HG03196 (cell line): ENCODE results near the gene TIRAP.
A peak's percentile ranks its signal among the peaks of the same experiment; 100 is the strongest.

ENCODE experiments used
- ATAC-seq: cut with Tn5 transposase; IDR thresholded peaks from one replicate; pipeline ENCODE4 v1.9.1; 2021; ENCODE audit not compliant: unreplicated experiment

Gene TIRAP

DNA sequence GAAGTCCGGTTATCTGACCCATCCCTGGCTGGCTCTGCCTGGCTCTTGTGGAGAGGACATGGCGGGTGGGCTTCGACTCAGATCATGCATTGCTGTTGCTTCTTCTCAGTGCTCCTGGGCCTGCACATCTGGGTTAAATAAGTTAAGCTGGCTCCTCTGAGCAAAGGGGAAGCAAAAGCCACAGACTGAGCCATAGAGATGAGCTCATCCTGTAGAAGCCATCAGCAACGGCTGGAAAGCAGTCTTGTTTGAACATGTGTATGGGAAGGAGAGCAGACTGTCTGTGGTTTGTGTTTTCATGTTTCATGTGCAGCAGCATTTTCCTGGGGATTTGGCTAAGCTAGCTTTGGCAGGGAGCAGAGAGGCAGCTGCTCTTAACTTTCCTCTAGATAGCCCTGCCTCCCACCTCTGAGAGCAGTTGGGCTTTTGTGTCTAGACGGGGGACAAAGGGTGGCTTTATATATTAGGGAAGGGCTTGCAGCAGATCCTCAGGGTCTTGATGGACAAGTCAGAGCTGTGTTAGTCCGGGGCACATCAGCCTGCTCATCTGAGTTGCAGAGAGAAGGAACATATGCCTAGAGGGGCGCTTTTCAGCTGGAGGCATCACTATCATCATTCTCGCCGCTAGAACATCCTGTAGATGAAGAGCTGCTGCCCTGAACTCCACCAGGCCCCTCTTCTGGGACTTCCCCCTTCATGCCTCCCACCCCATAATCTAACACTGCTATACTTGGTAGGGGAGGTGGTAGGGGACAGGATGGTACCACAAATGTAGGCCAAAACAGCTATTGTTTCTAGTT, 35.9 kb downstream of the TIRAP start:
- peak; percentile 86 for ATAC-seq

DNA sequence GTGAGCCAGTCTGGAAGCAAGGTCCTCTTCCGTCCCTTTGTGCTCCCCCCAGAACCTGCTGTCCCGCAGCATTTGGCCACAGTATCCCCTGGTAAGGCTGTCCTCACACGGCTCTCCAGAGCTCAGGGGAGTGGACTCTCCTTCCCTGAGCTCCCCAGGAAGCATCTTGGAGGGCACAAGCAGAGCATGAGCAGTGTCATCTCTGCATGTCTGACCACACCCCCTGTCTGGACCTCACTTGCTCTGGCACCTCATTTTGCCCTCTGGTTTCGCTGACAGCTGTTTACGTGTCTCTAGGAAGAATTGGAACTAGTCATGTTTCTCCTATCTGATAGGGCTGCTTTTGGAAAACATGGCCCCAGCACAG, 36.5 kb downstream of the TIRAP start:
- ATAC-seq, result no peak

DNA sequence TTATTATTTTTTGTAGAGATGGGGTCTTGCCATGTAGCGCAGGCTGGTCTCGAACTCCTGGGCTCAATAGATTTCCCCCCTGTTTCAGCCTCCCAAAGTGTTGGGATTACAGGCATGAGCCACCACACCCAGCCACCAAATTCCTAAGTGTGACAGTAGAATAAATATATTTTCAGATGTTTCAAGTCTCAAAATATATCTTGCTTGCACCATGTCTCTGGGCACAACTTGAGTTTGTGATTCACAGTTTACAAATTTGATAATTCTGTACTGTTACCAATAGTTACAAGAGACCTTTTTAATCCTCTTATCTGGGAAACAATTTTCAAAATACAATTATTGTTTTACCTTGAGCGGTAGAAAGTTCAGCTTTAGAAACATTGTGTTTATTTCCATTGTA, 40.1 kb downstream of the TIRAP start:
- no peak for ATAC-seq

DNA sequence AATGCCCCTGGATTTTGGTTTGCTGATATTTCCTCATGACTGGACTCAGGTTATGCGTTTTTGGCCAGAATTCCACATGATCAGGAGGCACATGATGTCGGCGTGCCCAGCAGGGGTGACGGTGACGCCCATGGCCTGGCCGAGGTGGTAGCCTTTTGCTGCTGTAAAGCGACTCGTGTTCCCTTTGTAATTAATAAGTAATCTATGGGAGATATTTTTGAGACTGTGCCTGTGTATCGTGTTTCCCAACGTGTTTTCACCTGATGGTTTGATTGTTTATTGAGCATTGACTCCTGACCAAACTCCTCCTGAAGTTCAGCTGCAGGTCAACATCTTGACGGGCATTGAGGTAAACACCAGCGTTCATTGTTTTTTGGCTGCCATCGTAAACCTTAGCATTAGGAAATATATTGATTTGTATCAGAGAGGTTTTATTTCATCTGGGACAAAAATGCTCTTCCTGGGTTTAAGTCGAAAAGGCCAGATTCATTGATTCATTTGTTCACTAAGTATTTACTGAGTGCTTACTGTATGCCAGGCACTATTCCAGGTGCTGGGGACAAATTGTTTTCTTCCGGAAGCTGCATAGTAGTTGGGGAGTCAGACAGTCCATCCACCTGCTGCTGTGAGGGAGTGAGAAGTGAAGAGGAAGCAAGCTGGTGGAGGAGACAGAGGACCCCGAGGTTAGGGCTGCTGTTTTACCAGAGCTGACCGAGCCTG, 44.5 kb downstream of the TIRAP start:
- ATAC-seq, result no peak

DNA sequence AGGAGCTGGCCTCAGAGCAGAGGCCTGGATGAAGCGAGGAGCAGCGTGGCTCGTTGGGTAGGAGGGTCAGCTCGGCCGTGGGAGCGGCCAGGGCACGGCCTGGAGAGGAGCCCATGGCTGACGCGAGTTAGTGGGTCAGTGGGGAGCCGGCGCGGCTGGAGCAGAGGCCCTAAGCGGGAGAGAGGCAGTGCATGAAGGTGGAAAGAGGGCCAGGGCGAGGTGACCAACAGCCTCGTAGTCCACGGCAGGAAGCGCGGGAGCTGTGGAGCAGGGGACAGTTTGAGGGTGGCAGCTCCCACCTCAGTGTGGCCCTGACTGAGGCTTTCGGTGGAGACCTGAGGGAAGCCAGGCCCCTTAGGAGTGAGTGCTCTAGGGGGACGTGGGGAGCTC, 45.1 kb downstream of the TIRAP start:
- ATAC-seq, result no peak

DNA sequence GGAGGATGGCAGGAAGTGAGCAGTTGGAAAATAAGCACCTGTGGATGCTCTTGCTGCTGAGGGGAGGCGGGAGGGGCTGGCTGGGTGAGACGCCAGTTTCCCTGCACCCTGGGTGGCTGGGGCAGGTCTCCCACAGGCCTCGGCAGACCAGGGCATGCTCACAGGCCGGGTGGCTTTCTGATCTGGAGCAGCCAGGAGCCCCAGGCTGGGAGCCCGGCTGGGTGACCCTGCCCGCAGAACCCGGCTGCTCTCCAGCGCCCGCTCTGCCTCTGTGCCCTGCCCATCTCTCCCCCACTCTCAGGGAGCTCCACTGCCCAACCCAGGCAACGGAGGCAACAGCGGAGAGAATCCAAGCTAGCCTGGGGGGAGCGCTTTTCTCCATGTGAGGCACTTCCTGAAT, 45.6 kb downstream of the TIRAP start:
- ATAC-seq, result no peak

DNA sequence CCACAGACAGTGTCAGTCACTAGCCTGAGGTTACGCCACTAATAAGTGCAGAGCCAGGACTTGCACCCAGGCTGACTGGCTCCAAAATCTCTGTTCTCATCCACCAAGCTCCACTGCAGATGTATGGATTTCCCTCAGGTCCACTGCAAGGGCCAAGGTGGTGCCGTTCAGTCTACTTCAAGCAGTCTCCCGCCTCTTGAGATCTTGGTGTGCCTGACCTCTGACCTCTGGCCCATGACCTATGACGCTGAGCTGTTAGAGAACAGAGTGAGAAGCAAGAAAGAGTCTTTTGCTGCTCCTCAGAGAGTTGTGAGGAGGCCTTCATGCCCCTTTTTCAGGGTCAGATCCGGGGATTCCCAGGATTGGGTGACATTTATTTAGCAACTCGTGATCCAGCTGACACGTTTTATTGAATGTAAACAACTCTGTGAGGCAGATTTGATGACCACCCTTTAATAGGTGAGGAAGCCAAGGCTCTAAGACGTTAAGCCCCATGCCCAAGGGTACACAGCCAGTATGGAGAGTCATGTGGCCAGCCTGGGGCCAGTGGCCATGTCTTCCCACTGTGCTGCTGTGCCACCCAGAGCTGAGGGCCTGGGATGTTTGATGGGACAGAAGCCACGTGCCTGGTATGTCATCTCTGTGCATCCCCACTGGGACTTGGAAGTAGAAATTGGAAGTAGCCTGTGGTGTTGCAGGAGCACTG, 46.2 kb downstream of the TIRAP start:
- no peak for ATAC-seq

DNA sequence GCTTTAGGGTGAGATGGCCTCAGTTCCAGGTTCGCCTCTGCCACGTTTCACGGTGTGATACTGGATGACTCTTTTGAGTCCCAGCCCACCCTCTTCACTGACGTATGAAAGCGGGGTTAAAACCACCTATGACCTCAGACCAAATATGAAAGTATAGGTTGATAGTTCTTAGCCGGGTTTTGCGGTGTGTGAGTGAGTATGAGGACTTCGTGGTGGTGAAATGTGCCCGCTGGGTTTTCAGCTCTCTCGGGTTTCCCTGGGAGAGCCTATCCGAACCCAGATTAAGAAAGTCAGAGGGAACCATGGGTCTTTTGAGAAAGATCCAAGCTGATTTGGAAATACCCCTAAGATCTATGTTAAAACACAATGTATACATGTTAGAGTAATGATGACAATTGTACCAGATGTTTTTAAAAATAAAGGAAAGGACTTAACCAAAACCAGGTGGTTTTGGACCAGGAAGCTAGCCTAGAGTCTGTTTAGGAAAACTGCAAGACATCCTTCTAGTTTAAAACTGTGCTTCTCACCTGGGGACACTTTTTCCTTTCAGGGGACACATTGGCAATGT, 46.8 kb downstream of the TIRAP start:
- no peak for ATAC-seq

DNA sequence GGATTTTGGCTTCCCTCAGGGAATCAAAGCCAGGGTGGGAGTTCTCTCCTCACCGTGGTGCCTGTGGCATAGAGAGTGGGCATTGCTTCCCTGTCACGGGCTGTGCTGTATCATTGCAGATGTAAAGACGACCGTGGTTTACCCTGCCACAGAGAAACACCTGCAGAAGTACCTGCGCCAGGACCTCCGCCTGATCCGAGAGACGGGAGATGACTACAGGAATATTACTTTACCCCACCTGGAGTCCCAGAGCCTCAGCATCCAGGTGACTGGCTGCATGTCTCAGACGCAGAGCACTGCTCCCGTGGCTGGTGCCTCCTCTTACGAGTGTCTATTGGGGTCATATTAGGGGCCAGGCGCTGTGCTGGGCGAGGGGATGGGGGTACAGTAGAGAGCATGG, 48.4 kb downstream of the TIRAP start:
- no peak for ATAC-seq

DNA sequence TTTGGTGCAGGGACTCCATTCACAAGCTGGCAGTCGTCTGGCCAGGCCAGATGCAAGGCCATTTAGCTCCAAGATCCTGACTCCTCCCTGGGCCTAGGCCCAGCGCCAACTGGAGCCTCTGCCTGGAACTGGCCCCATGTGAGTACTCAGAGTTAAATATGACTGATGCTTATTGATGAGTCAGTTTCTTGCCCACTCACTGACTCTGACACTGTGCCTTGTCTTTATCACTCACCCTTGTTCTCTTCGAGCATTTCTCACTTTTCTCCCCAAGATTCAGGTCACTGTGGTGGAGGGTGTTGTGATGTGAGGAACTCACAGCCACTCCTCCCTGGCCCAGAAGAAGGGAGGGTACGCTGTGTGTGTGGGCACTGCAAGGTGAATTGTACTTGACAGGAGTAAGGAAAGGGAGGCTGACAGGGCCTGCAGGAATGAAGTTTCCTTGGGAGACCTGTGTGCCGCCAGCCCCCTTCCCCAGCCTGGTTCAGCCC, 49.4 kb downstream of the TIRAP start:
- no peak for ATAC-seq

DNA sequence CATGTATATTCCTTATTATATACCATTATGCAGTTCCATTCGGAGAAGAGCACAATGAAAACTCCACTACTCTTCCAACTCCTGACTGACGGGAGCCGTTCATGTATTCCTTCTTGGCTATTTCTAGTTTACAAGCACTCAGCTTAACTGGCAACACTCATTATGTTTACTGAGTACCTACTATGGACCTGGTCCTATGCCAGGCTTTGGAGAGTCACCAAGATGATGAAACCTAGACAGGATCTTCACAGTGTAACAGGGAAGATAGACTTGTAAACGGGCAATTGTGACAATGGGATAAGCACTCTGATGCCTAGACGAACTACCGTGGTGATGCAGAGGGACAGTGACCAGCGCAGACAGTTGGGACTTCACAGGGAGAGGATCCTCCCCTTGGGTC, 50.2 kb downstream of the TIRAP start:
- ATAC-seq, result no peak

DNA sequence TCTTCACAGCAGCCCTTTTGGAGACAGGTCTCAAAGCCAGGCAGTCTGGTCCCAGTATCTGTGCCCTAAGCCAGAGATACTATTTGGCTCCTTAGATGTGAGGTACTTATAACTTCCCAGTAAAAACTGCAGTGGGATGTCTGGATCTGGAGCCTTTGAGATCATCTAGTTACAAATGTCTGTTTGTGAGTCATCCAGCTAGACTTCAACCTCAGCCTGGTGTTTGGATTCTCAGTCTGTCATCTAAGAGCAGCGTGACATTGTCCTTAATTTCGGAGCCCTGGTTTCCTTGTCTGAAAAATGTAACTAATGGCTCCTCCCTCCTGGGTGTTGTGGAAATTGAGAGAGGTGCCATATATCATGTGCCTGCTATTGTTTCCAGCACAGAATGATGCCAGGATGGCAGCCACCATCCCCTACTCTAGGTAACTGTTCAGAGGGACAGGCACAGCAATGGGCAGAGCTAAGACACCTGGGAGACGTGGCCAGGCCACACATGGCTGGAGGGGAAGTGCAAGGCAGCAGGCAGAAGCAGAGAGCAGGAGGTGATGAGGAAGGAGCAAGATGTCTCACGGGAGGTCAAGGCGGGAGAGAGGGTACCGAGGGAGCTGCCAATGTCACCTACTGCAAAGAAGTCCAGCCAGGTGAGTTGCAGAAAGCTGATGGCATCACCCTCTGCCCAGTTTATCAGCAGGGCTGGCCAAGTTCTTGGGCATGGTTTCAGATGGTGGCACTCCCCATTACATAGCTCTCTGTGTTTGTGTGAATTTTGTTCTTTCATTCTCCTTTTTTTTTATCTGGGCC, 52.0 kb downstream of the TIRAP start:
- no peak for ATAC-seq

DNA sequence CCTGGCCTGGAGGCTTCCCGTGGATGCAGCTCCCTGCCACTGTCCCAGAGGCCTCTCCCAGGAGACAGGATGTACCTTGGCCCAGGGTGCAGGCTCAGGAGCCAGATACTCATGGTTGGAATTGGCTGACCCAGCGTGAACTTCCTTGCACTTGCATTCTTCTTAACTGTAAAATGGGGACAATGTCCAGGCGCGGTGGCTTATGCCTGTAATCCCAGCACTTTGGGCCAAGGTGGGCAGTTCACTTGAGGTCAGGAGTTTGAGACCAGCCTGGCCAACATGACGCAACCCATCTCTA, 52.5 kb downstream of the TIRAP start:
- ATAC-seq, result no peak

DNA sequence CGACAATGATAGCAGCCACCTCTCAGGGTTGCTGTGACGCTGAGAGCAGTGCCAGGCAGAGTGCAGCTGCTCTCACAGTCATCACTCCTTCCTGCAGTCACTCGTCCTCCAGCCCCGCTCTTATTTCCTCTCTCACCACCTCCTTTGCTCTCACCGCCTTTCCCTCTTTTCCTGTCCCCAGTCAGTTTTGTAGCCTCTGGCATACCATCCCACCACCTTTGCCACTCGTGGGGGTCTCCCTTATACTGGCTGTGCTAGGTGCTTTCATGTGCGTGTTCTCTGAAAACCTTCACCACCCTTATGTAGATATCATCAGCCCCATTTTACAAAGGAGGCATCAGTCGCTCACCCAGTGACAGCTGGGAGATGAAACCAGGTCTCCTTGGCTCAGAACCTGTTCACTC, 53.2 kb downstream of the TIRAP start:
- no peak for ATAC-seq

DNA sequence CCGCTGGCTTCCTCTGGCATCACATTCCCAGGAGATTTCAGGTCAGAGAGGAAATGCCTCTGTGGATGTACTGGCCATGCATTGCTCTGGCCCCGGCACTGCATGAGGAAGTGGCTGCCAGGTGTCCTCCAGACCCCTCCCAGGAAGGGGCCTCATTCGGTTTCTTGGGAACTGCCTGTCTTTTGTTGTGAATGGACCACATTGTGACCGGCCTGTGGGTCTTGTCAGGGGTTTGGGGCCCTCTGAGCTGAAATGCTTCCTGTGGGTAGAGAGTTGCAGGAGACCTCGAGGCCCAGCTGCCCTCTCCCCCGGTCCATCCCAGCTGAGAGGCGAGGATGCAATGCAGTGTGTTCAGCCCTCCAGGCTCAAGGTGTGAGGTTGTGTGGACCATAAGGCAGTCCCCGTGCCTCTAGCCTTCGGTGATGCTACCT, 53.8 kb downstream of the TIRAP start:
- no peak for ATAC-seq

DNA sequence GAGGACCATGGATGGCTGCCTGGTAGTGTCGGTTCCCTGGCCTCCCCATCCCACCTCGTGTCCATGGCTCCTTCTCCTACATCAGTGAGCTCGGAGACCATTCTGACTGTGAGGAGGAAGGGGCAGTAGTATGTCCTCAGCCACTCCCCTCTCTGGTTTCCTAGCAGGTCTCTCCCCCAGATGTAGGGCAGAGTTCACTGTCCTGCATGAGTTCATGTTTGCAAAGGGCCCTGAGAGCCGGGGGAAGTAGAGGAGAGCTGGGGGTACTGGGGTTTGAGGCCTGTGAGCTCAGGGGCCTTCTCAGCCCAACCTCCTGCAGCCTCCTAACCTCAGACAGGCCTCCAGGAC, 54.2 kb downstream of the TIRAP start:
- ATAC-seq, result no peak

DNA sequence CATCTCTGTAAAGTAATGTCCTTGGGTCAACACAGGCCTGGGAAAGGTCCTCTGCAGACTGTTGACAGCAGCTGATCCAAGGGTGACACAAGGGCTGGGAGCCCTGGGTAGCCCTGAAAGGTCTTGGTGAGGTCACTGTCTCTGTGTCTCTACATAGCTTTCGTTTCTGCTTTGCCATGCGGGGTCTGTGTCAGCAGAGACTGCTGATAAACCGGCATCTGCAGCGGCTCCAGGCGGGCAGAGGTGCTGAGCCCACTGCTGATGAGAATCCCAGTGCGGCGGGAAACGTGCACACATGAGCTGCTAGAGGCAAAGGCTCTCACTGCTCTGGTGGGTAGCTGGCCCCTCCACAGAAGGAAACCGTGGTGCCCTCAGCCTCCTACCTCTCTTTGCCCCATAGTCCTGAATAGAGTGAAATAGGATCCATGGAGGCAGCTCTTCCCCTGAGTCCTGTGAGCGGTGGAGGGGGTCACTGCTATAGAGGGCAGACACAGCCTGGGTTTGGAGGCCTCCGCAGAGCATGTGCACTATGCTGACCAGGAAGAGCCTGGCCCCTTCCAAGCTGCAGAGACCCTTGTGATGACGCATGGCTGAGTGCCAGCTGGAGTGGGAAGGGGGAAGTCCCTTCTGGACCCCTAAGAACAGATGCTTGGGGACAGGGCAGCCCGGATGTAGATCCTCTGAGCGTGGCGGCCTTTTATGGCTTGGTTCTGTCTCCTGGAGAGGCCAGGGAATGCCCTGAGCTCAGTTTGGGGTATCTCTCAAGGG, 54.8 kb downstream of the TIRAP start:
- no peak for ATAC-seq

DNA sequence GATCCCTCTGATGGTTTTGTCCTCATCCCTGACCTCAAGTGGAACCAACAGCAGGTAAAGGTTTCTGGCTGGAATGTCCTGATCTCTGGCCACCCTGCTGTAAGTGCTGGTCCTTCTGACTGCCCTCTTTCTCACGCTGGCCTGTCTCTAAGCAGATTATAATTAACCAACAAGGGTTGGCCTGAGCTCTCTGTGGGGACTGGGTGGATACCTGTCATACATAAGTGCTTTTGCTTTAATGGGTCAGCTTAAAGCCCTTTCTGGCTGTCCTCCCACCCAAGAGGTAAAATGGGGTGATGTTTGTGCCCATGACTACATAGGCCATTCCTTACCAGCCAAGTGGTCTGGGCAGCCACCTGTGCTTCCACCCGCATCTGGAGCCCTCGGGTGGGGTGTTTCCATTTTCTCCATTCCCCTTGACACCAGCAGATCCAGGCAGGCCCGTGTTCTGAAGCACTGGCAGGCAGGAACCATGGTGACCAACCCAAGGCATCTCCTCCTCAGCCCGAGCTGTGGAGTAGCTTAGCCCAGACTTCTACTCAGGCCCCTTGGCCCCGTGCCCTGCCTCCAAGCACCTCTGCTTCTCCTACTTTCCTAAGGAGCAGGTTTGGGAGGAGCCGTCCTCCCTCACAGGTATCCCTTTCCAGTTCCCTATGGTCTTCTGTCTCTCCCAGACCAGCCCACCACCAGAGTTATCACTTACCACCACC, 55.6 kb downstream of the TIRAP start:
- ATAC-seq, result no peak

DNA sequence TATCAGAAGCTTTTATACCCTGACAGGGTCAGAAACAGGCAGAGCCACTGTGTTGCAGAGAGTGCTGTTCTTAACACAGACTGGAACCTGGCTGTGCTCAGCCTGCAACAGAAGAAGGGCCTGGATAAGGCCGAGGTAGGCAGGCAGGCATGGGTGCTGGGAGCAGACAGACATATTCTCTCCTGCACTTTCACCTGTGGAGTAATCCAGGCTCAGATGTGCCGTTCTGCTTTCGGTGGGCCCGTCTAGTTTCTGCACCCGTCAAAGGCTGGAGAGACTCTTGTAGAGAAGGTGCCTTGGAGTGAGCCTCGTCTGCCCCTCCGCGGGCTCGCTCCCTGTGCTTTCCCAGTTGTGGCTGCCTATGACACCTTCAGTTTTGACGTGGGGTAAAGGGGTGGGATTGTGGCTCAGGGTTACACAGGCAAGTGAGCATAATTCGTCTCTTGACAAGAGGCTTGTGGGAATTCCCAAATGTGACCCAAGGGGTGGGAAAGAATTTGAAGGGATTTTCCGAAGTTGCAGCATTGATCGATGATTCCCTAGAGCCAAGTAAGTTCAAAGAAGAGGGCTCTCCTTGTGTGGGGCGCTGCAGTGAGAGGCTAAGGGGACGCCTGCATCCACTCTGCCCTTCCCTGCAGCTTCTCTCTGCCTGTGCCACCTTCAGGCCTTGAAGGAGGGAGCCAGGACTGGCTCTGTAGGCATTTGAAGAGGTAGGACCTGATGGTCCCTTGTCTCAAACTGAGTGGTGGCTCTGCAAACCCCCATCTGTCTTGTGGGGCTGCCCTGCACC, 56.4 kb downstream of the TIRAP start:
- no peak for ATAC-seq
